K562 (cell line): Measurements from ENCODE around the gene CACNG1. TPM values are rescaled to one million over a fixed set of nuclear protein-coding genes. Genes with fewer than 3 reads are reported as not detected.
A peak's percentile ranks its signal among the peaks of the same experiment; 100 is the strongest.

ENCODE experiments used
- ATAC-seq: fragments of 200-7000 bp; cut with Tn5 transposase; 3 replicates; pipeline ENCODE4 v1.9.1; 2020; ENCODE audit warnings: moderate library complexity
- BruUV-seq: library from RNA; stranded (reverse); fragments of 400-500 nt; replicated peaks from 2 replicates; lab custom pipeline; 2021; lab: Mats Ljungman, UMichigan
- CTCF ChIA-PET: fragments of 300-600 bp; formaldehyde crosslinking; extraction: SDS; loops from one replicate; lab custom pipeline; 2021; ENCODE audit warnings: low intra/inter-chr PET ratio; lab: Yijun Ruan, JAX
- POLR2A ChIA-PET: fragments of 300-600, 350-650 bp; sonication (Branson Sonifier 250); formaldehyde crosslinking; extraction: SDS; loops from one replicate; lab custom pipeline; 2021; ENCODE audit warnings: antibody characterized with exemption, inconsistent platforms; lab: Yijun Ruan, JAX
- DNase-seq, 4 experiments: peaks; one replicate each; pipeline versions ENCODE4 v3.0.0 to v3.0.0-alpha.2; 2011 to 2018; ENCODE audit warnings: low spot score in 3 of 4, mixed read lengths in 3 of 4; ENCODE audit errors: extremely low read depth in 1 of 4
- FAIRE-seq: peaks from 2 replicates; lab custom pipeline; 2011; peaks lifted over from hg19 to GRCh38; lab: Jason Lieb, UNC
- H2AFZ ChIP-seq: 2 replicates; pipeline ENCODE4 v1.6.0; 2011; ENCODE audit warnings: low read depth, low read length, control low read depth, inconsistent platforms
- H3K27ac ChIP-seq: fragments of 200-600 bp; 3 replicates; pipeline ENCODE4 v1.8.0; 2011; ENCODE audit warnings: low read depth, mild to moderate bottlenecking, control low read depth, inconsistent platforms, low read length, moderate library complexity, mixed read lengths; ENCODE audit errors: extremely low read depth
- H3K27me3 ChIP-seq, 2 experiments: fragments of 300-600 bp in 1 of 2; 2 replicates in 1 of 2; 3 replicates in 1 of 2; pipeline versions ENCODE4 v1.6.0 to v1.8.0; 2011; ENCODE audit warnings: inconsistent platforms in 2 of 2, low read length in 2 of 2, mild to moderate bottlenecking in 1 of 2, mixed read lengths in 1 of 2, moderate library complexity in 1 of 2; ENCODE audit not compliant: control insufficient read depth in 2 of 2, insufficient read depth in 2 of 2
- H3K36me3 ChIP-seq: fragments of 300-600 bp; 3 replicates; pipeline ENCODE4 v1.8.0; 2011; ENCODE audit warnings: mild to moderate bottlenecking, low read length, inconsistent platforms; ENCODE audit not compliant: control insufficient read depth, insufficient read depth
- H3K4me1 ChIP-seq, 2 experiments: fragments of 200-600 bp in 1 of 2; replicated peaks in 1 of 2; 2 replicates in 1 of 2; 3 replicates in 1 of 2; pipeline versions ENCODE4 v1.5.1 to v1.8.0; 2011; ENCODE audit warnings: inconsistent platforms in 2 of 2, low read length in 2 of 2, mild to moderate bottlenecking in 1 of 2, mixed read lengths in 1 of 2, moderate library complexity in 1 of 2; ENCODE audit not compliant: control insufficient read depth in 2 of 2, insufficient read depth in 2 of 2
- H3K4me2 ChIP-seq: 2 replicates; pipeline ENCODE4 v1.6.1; 2011; ENCODE audit warnings: low read length, control low read depth, inconsistent platforms, mixed read lengths; ENCODE audit not compliant: insufficient read depth
- H3K4me3 ChIP-seq: fragments of 200-600 bp; sonication (generic), shearing (Covaris generic); 2 replicates; pipeline ENCODE4 v1.5.1; 2016; ENCODE audit warnings: control low read depth, inconsistent platforms
- H3K79me2 ChIP-seq: fragments of 200-600 bp; 3 replicates; pipeline ENCODE4 v1.8.0; 2011; ENCODE audit warnings: low read length, inconsistent platforms; ENCODE audit not compliant: control insufficient read depth, insufficient read depth
- H3K9ac ChIP-seq, 2 experiments: 2 replicates each; pipeline versions ENCODE4 v1.6.0 to v1.6.1; 2011; ENCODE audit warnings: low read depth in 2 of 2, low read length in 2 of 2, control low read depth in 1 of 2, inconsistent platforms in 1 of 2, mild to moderate bottlenecking in 1 of 2, mixed read lengths in 1 of 2; ENCODE audit not compliant: insufficient read depth in 1 of 2
- H3K9me1 ChIP-seq: one replicate; pipeline ENCODE4 v1.6.0; 2011; ENCODE audit warnings: inconsistent platforms, mild to moderate bottlenecking, low read length, moderate library complexity; ENCODE audit not compliant: control insufficient read depth, insufficient read depth
- H3K9me3 ChIP-seq: replicated peaks from 2 replicates; pipeline ENCODE4 v1.5.1; 2011; ENCODE audit warnings: low read depth, low read length, inconsistent platforms; ENCODE audit not compliant: control insufficient read depth, insufficient read depth
- H4K20me1 ChIP-seq: replicated peaks from 2 replicates; pipeline ENCODE4 v1.6.1; 2011; ENCODE audit warnings: low read length, inconsistent platforms, mixed read lengths; ENCODE audit not compliant: control insufficient read depth, insufficient read depth
- ATF1 ChIP-seq, 2 experiments: fragments of 450-650 bp in 1 of 2; IDR thresholded peaks; 2 replicates each; pipeline ENCODE4 v1.6.1; 2016; ENCODE audit warnings: missing compliant biosample characterization in 1 of 2, missing genetic modification characterization in 1 of 2
- HCFC1 ChIP-seq: IDR thresholded peaks from 2 replicates; pipeline ENCODE4 v1.6.1; 2012; ENCODE audit warnings: low read depth, low read length, improper control_type of control experiment
- ZNF143 ChIP-seq: sonication (generic); formaldehyde crosslinking; IDR thresholded peaks from 2 replicates; pipeline ENCODE4 v1.9.0; 2022; ENCODE audit warnings: mild to moderate bottlenecking, missing genetic modification reagents
- ZNF449 ChIP-seq: fragments of 250-450 bp; sonication (Bioruptor Pico); IDR thresholded peaks from 2 replicates; pipeline ENCODE4 v1.8.0; 2022; ENCODE audit warnings: moderate library complexity, mild to moderate bottlenecking, inconsistent platforms
- ZNF695 ChIP-seq: fragments of 450-650 bp; formaldehyde crosslinking; IDR thresholded peaks from 2 replicates; pipeline ENCODE4 v1.4.0; 2020; ENCODE audit warnings: mild to moderate bottlenecking, moderate library complexity
- WGBS: fragments of 100-300 bp; shearing (Covaris generic); methylation state at CpG from one replicate; pipeline ENCODE4 v1.1.6; 2016; ENCODE audit warnings: low coverage, mixed read lengths; ENCODE audit not compliant: insufficient coverage; ENCODE audit errors: missing lambda C conversion rate; 5-methylcytosine and 5-hydroxymethylcytosine counted together
- in situ Hi-C: fragments of 300-500 bp; cut with MboI; formaldehyde crosslinking; loops from 4 replicates; pipeline ENCODE4 v1.15.0; 2018; ENCODE audit warnings: inconsistent platforms, mixed read lengths
- intact Hi-C: fragments of 100-400 bp; cut with micrococcal nuclease; formaldehyde crosslinking; loops from 2 replicates; pipeline ENCODE4 v1.14.2; 2022
- polyA plus RNA-seq, 8 experiments: library from polyadenylated mRNA; depleted of rRNA in 4 of 8; stranded (reverse) in 5 of 8; unstranded in 3 of 8; fragments of >200 nt; fragmentation: Nextera tagmentation in 2 of 8; fragmentation: Illumina TruSeq in 1 of 8; extraction: Ambion mirVana in 2 of 8; extraction: Trizol in 1 of 8; gene quantifications; 2 replicates each; pipeline versions ENCODE4 v1.2.1 to v1.2.3, GENCODE V29; 2011 to 2014; ENCODE audit warnings: inconsistent platforms in 1 of 8, missing spikeins in 1 of 8
- total RNA-seq, 7 experiments: library from RNA; depleted of rRNA in 6 of 7; stranded (reverse); fragments of >200 nt in 6 of 7; fragmentation: Illumina TruSeq in 2 of 7; extraction: Trizol in 2 of 7; gene quantifications; 2 replicates each; pipeline versions ENCODE4 v1.2.1 to v1.2.3, GENCODE V29; 2011 to 2021; ENCODE audit warnings: low replicate concordance in 1 of 7

The CACNG1 gene
- total and polyA plus RNA-seq, 9 of the 15 experiments (the other 6 are each of a cell fraction or from before 2014, with no cell fraction given) = not detected

DNA sequence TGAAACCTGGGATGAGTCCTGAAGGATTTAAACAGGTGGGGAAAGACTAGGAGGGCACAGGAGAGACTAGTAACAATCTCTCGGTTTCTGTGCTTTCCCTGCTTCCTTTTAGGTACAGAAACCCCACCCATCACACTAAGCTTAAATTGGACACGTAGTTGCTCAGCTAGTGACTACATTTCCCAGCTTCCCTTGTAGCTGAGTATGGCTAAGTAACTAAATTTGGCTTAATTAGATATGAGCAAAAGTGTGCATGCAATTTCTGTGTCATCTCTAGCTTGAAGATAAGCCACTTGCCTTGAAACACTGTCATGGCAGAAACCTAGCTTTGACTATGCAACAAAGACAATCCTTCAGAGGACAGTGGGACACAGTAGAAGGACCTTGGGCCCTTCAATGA, 36.5 kb downstream of the CACNG1 start:
- WGBS = 33% methylated on average over 2 of the region's 2 CpGs
- ChIA-PET CTCF (no interaction called here), POLR2A (no interaction called here)
- intact Hi-C loops (no loop called here), in situ Hi-C loops (no loop called here)
- FAIRE-seq (no peak), DNase-seq (no peak), ATAC-seq (peak; percentile 47)
- Histone ChIP-seq H3K36me3 (peaks cover 45% of the 10 kb centered on the region), H3K9me1 (no peaks in the 10 kb centered on the region), H4K20me1 (no peaks in the 10 kb centered on the region), H3K4me1 (no peaks in the 10 kb centered on the region), H3K4me3 (no peak overlapping the region), H2AFZ (no peak overlapping the region), H3K27ac (no peak overlapping the region), H3K27me3 (no peaks in the 10 kb centered on the region), H3K4me2 (no peak overlapping the region), H3K9me3 (no peaks in the 10 kb centered on the region), H3K9ac (no peak overlapping the region), H3K79me2 (no peaks in the 10 kb centered on the region)
- peak; percentile 25; the same call in 1 of the 2 replicates for TF ChIP-seq HCFC1
- no peak for TF ChIP-seq ATF1 (CRISPR knock-in tag; IDR thresholded peaks at IDR 0.05)
- no peak for TF ChIP-seq ATF1 (tag; IDR thresholded peaks at IDR 0.05)
- TF ChIP-seq ZNF695 = no peak
- TF ChIP-seq ZNF143 (CRISPR knock-in tag) = peak; percentile 56; the same call in 1 of the 2 replicates
- no peak for TF ChIP-seq ZNF449 (CRISPR knock-in tag)
- no TSS peak for BruUV-seq
